ENCODE results near the gene KRTAP3-3.

- TF ChIP-seq ZNF274 (IDR thresholded peaks at IDR 0.05; ENCODE audit: low read depth, low read length): no peak
- no peak for TF ChIP-seq YY1 (IDR thresholded peaks at IDR 0.05; ENCODE audit: insufficient read depth, insufficient read length)
Observed at GRCh38 chr17:40966848-40967247, 27.1 kb downstream of the KRTAP3-3 start, which contains the start of gene KRT39.
